GM13976 (cell line): ENCODE results near the gene MBD3.

Experiments
- DNase-seq: peaks from one replicate; pipeline ENCODE4 v3.0.0; 2012; ENCODE audit warnings: low spot score
- CTCF ChIP-seq: IDR thresholded peaks from 2 replicates; pipeline ENCODE4 v1.5.1; 2012; ENCODE audit warnings: borderline replicate concordance, mild to moderate bottlenecking; ENCODE audit not compliant: insufficient read depth; ENCODE audit errors: extremely low read depth, missing control alignments, control extremely low read depth
- in situ Hi-C: fragments of 300-500 bp; cut with MboI; formaldehyde crosslinking; loops from one replicate; pipeline ENCODE4 v1.12.0; 2022; ENCODE audit warnings: low sequenced_read_pairs, mixed read lengths, inconsistent platforms; ENCODE audit not compliant: unreplicated experiment

Gene MBD3

GRCh38 chr19:1609103-1609396 is 16.4 kb upstream of the MBD3 start:
- TF ChIP-seq CTCF = no peak
- no peak for DNase-seq
- in situ Hi-C loops = loop anchor here (5.0 kb wide), 1 partner anchor 48 kb away; no protein-coding TSS in a partner anchor

- no peak for TF ChIP-seq CTCF
- DNase-seq = no peak
- in situ Hi-C loops = loop anchor here (5.0 kb wide), 1 partner anchor 49 kb away; no protein-coding TSS in a partner anchor
Observed at GRCh38 chr19:1608359-1609102, 15.9 kb upstream of the MBD3 start.

- in situ Hi-C loops = loop anchor here (5.0 kb wide), 1 partner anchor 51 kb away; no protein-coding TSS in a partner anchor
- DNase-seq = no peak
- no peak for TF ChIP-seq CTCF
Observed at GRCh38 chr19:1606138-1606651, 13.5 kb upstream of the MBD3 start.

GRCh38 chr19:1605236-1606137 is 12.8 kb upstream of the MBD3 start, which contains the start of gene UQCR11:
TSS of gene UQCR11 (minus strand) at chr19:1605462. CDS start at chr19:1605409, 53 bp downstream.
- TF ChIP-seq CTCF = peak; percentile 51
- DNase-seq = peak; percentile 98
- in situ Hi-C loops = loop anchor here (5.0 kb wide), 1 partner anchor 52 kb away; no protein-coding TSS in a partner anchor

- no peak for DNase-seq
- TF ChIP-seq CTCF = no peak
- in situ Hi-C loops = no loop called here
Observed at GRCh38 chr19:1602091-1602707, 9.5 kb upstream of the MBD3 start.

- in situ Hi-C loops = no loop called here
- no peak for DNase-seq
- TF ChIP-seq CTCF = no peak
Observed at GRCh38 chr19:1601613-1602064, 9.0 kb upstream of the MBD3 start.
